KMS-11 (cell line): ENCODE data around the gene MAML3.

Experiments
- H2AFZ ChIP-seq: fragments of 200-600 bp; sonication (generic); 2 replicates; pipeline ENCODE4 v1.6.1; 2016; ENCODE audit warnings: antibody characterized with exemption, mixed run types, low read depth
- H3K27ac ChIP-seq: fragments of 200-600 bp; sonication (generic); 2 replicates; pipeline ENCODE4 v1.6.1; 2016; ENCODE audit warnings: mild to moderate bottlenecking, mixed run types
- H3K27me3 ChIP-seq: fragments of 200-600 bp; sonication (generic); 2 replicates; pipeline ENCODE4 v1.6.1; 2017; ENCODE audit warnings: mild to moderate bottlenecking, low read depth, mixed run types, moderate library complexity; ENCODE audit not compliant: insufficient read depth
- H3K36me3 ChIP-seq: fragments of 200-600 bp; sonication (generic); 2 replicates; pipeline ENCODE4 v1.6.1; 2017; ENCODE audit warnings: mild to moderate bottlenecking, mixed run types; ENCODE audit not compliant: insufficient read depth
- H3K4me1 ChIP-seq: fragments of 200-600 bp; sonication (generic); 2 replicates; pipeline ENCODE4 v1.6.1; 2016; ENCODE audit warnings: mild to moderate bottlenecking, low read depth, mixed run types; ENCODE audit not compliant: poor library complexity, severe bottlenecking
- H3K4me2 ChIP-seq: fragments of 200-600 bp; sonication (generic); 2 replicates; pipeline ENCODE4 v1.7.0; 2016; ENCODE audit warnings: mild to moderate bottlenecking, mixed run types
- H3K4me3 ChIP-seq: fragments of 200-600 bp; sonication (generic); IDR thresholded peaks from 2 replicates; pipeline ENCODE4 v1.6.1; 2017; ENCODE audit warnings: low read depth, low read length, mixed read lengths; ENCODE audit not compliant: insufficient read depth
- H3K79me2 ChIP-seq: fragments of 200-600 bp; sonication (generic); 2 replicates; pipeline ENCODE4 v1.6.1; 2016; ENCODE audit warnings: low read depth, mixed run types; ENCODE audit not compliant: insufficient read depth
- H3K9ac ChIP-seq: fragments of 200-600 bp; sonication (generic); 2 replicates; pipeline ENCODE4 v1.6.1; 2016; ENCODE audit warnings: mild to moderate bottlenecking, mixed run types
- H4K20me1 ChIP-seq: fragments of 200-600 bp; sonication (generic); 2 replicates; pipeline ENCODE4 v1.6.1; 2016; ENCODE audit warnings: mild to moderate bottlenecking, mixed run types; ENCODE audit not compliant: insufficient read depth
- CTCF ChIP-seq: fragments of 200-600 bp; sonication (generic); conservative IDR thresholded peaks from 2 replicates; pipeline ENCODE4 v1.6.1; 2017; ENCODE audit warnings: low read depth, mild to moderate bottlenecking, antibody characterized with exemption, low read length, moderate library complexity, mixed read lengths

MAML3 gene

GRCh38 chr4:139907001-139907809 is 246.8 kb downstream of the MAML3 start:
- peaks cover 6% of the 10 kb centered on the region for H3K4me1 ChIP-seq
- no peaks in the 10 kb centered on the region for H3K36me3 ChIP-seq
- no peaks in the 10 kb centered on the region for H3K79me2 ChIP-seq
- H3K27me3 ChIP-seq = no peaks in the 10 kb centered on the region
- no peak overlapping the region for H3K4me3 ChIP-seq
- H3K4me2 ChIP-seq = no peak overlapping the region
- no peak overlapping the region for H3K9ac ChIP-seq
- H2AFZ ChIP-seq = no peak overlapping the region
- H3K27ac ChIP-seq = no peak overlapping the region
- TF ChIP-seq CTCF = no peak
- H4K20me1 ChIP-seq = no peaks in the 10 kb centered on the region

- H3K79me2 ChIP-seq = no peaks in the 10 kb centered on the region
- no peak overlapping the region for H3K9ac ChIP-seq
These were observed 248.5 kb downstream of the MAML3 start for GRCh38 chr4:139905489-139905888.

GRCh38 chr4:139904406-139904805 is 249.6 kb downstream of the MAML3 start:
- no peaks in the 10 kb centered on the region for H4K20me1 ChIP-seq
- H3K4me2 ChIP-seq = no peak overlapping the region
- H3K79me2 ChIP-seq = no peaks in the 10 kb centered on the region
- no peaks in the 10 kb centered on the region for H3K36me3 ChIP-seq
- H3K4me3 ChIP-seq = no peak overlapping the region
- no peak overlapping the region for H3K9ac ChIP-seq
- H3K4me1 ChIP-seq = peaks cover 6% of the 10 kb centered on the region
- H3K27me3 ChIP-seq = no peaks in the 10 kb centered on the region
- H2AFZ ChIP-seq = no peak overlapping the region
- H3K27ac ChIP-seq = no peak overlapping the region
- no peak for TF ChIP-seq CTCF

More at GRCh38 chr4:139905489-139905888, 248.5 kb downstream of the MAML3 start:
- H3K27me3 ChIP-seq = no peaks in the 10 kb centered on the region
- no peak overlapping the region for H2AFZ ChIP-seq
- H3K36me3 ChIP-seq = no peaks in the 10 kb centered on the region
- no peak for TF ChIP-seq CTCF
- H3K4me1 ChIP-seq = peaks cover 6% of the 10 kb centered on the region
- H4K20me1 ChIP-seq = no peaks in the 10 kb centered on the region
- H3K4me2 ChIP-seq = no peak overlapping the region
- no peak overlapping the region for H3K27ac ChIP-seq
- no peak overlapping the region for H3K4me3 ChIP-seq

GRCh38 chr4:139903845-139904244 is 250.1 kb downstream of the MAML3 start:
- TF ChIP-seq CTCF = no peak

More at GRCh38 chr4:139903845-139904244, 250.1 kb downstream of the MAML3 start:
- Histone ChIP-seq H4K20me1 (no peaks in the 10 kb centered on the region), H3K4me1 (peaks cover 6% of the 10 kb centered on the region), H3K9ac (no peak overlapping the region), H3K27ac (no peak overlapping the region), H3K79me2 (no peaks in the 10 kb centered on the region), H3K27me3 (no peaks in the 10 kb centered on the region), H3K4me3 (no peak overlapping the region), H3K4me2 (no peak overlapping the region), H2AFZ (no peak overlapping the region), H3K36me3 (no peaks in the 10 kb centered on the region)
